H9 (cell line): Measurements from ENCODE around the gene RGL1. TPM values are rescaled to one million over a fixed set of nuclear protein-coding genes. Genes with fewer than 3 reads are reported as not detected.

Experiments
- DNase-seq: peaks from one replicate; pipeline ENCODE4 v3.0.0-alpha.2; 2017
- H2AFZ ChIP-seq: one replicate; pipeline ENCODE4 v1.6.1; 2013; ENCODE audit warnings: mild to moderate bottlenecking, low read length, control low read depth, moderate library complexity
- H2AK5ac ChIP-seq: 2 replicates; pipeline ENCODE4 v1.6.1; 2013; ENCODE audit warnings: low read length, control low read depth, mixed read lengths; ENCODE audit not compliant: insufficient read length
- H2BK120ac ChIP-seq: one replicate; pipeline ENCODE4 v1.6.1; 2013; ENCODE audit warnings: low read depth, mild to moderate bottlenecking, low read length, control low read depth, inconsistent platforms; ENCODE audit not compliant: poor library complexity, severe bottlenecking
- H2BK12ac ChIP-seq: 2 replicates; pipeline ENCODE4 v1.6.1; 2013; ENCODE audit warnings: low read length, control low read depth, mixed read lengths, low read depth; ENCODE audit not compliant: insufficient read length
- H2BK15ac ChIP-seq: 2 replicates; pipeline ENCODE4 v1.6.1; 2013; ENCODE audit warnings: low read depth, low read length, control low read depth
- H2BK20ac ChIP-seq: one replicate; pipeline ENCODE4 v1.6.1; 2013; ENCODE audit warnings: low read depth, mild to moderate bottlenecking, low read length, control low read depth, inconsistent platforms; ENCODE audit not compliant: poor library complexity, severe bottlenecking
- H2BK5ac ChIP-seq: 2 replicates; pipeline ENCODE4 v1.6.1; 2013; ENCODE audit warnings: low read length, control low read depth, mixed read lengths; ENCODE audit not compliant: insufficient read length
- H3K14ac ChIP-seq: 2 replicates; pipeline ENCODE4 v1.6.1; 2013; ENCODE audit warnings: low read length, control low read depth; ENCODE audit not compliant: insufficient read depth
- H3K18ac ChIP-seq: 2 replicates; pipeline ENCODE4 v1.6.1; 2013; ENCODE audit warnings: low read depth, mild to moderate bottlenecking, mixed read lengths, low read length, control low read depth; ENCODE audit not compliant: insufficient read length
- H3K23ac ChIP-seq: 2 replicates; pipeline ENCODE4 v1.6.1; 2013; ENCODE audit warnings: low read length, control low read depth, mixed read lengths, low read depth; ENCODE audit not compliant: insufficient read length
- H3K23me2 ChIP-seq: 2 replicates; pipeline ENCODE4 v1.6.1; 2013; ENCODE audit warnings: low read depth, mild to moderate bottlenecking, mixed read lengths, low read length, control low read depth; ENCODE audit not compliant: insufficient read length, poor library complexity, severe bottlenecking
- H3K27ac ChIP-seq: 2 replicates; pipeline ENCODE4 v1.5.1; 2013; ENCODE audit warnings: low read length, control low read depth, mixed read lengths, low read depth; ENCODE audit not compliant: insufficient read length
- H3K27me3 ChIP-seq: 2 replicates; pipeline ENCODE4 v1.6.1; 2013; ENCODE audit warnings: low read length, control low read depth, inconsistent platforms; ENCODE audit not compliant: insufficient read depth
- H3K4ac ChIP-seq: 2 replicates; pipeline ENCODE4 v1.6.1; 2013; ENCODE audit warnings: low read depth, mild to moderate bottlenecking, control low read depth, inconsistent platforms, low read length, moderate library complexity
- H3K4me1 ChIP-seq: 2 replicates; pipeline ENCODE4 v1.6.1; 2013; ENCODE audit warnings: low read length, control low read depth, inconsistent platforms; ENCODE audit not compliant: insufficient read depth
- H3K4me2 ChIP-seq: 2 replicates; pipeline ENCODE4 v1.6.1; 2013; ENCODE audit warnings: low read length, control low read depth, mixed read lengths; ENCODE audit not compliant: insufficient read length, insufficient read depth
- H3K56ac ChIP-seq: 2 replicates; pipeline ENCODE4 v1.6.1; 2013; ENCODE audit warnings: low read depth, mild to moderate bottlenecking, mixed read lengths, low read length, control low read depth; ENCODE audit not compliant: insufficient read length
- H3K79me1 ChIP-seq: 2 replicates; pipeline ENCODE4 v1.6.1; 2013; ENCODE audit warnings: low read depth, mild to moderate bottlenecking, moderate library complexity, low read length, control low read depth, inconsistent platforms; ENCODE audit not compliant: insufficient read depth, poor library complexity, severe bottlenecking
- H3K79me2 ChIP-seq: 2 replicates; pipeline ENCODE4 v1.6.1; 2013; ENCODE audit warnings: low read length, control low read depth, inconsistent platforms; ENCODE audit not compliant: insufficient read depth
- H3K9ac ChIP-seq: 2 replicates; pipeline ENCODE4 v1.6.1; 2013; ENCODE audit warnings: low read length, control low read depth, mixed read lengths; ENCODE audit not compliant: insufficient read length; ENCODE audit errors: extremely low read depth
- H3K9me3 ChIP-seq: one replicate; pipeline ENCODE4 v1.6.1; 2013; ENCODE audit warnings: low read depth, low read length, inconsistent platforms; ENCODE audit not compliant: control insufficient read depth
- H3T11ph ChIP-seq: one replicate; pipeline ENCODE4 v1.6.1; 2013; ENCODE audit warnings: mild to moderate bottlenecking, low read length, control low read depth, inconsistent platforms
- H4K20me1 ChIP-seq: one replicate; pipeline ENCODE4 v1.6.1; 2013; ENCODE audit not compliant: control insufficient read depth, insufficient read length, insufficient read depth
- H4K5ac ChIP-seq: 2 replicates; pipeline ENCODE4 v1.6.1; 2013; ENCODE audit warnings: low read depth, mild to moderate bottlenecking, mixed read lengths, low read length, control low read depth; ENCODE audit not compliant: insufficient read length
- H4K8ac ChIP-seq: replicated peaks from 2 replicates; pipeline ENCODE4 v1.6.1; 2013; ENCODE audit warnings: low read length, control low read depth, mixed read lengths, low read depth; ENCODE audit not compliant: insufficient read length
- H4K91ac ChIP-seq: 2 replicates; pipeline ENCODE4 v1.6.1; 2013; ENCODE audit warnings: low read depth, mild to moderate bottlenecking, moderate library complexity, mixed read lengths, low read length, control low read depth; ENCODE audit not compliant: insufficient read length
- H3K27ac Mint-ChIP-seq, 3 experiments: 2 replicates in 2 of 3; 3 replicates in 1 of 3; pipeline ENCODE4 v1.8.0; 2020 to 2021; ENCODE audit warnings: mixed read lengths in 3 of 3, mild to moderate bottlenecking in 1 of 3, moderate library complexity in 1 of 3
- H3K27me3 Mint-ChIP-seq: 2 replicates; pipeline ENCODE4 v1.8.0; 2021; ENCODE audit warnings: low read depth, mild to moderate bottlenecking, moderate library complexity, mixed read lengths
- H3K36me3 Mint-ChIP-seq, 3 experiments: 2 replicates in 2 of 3; 3 replicates in 1 of 3; pipeline ENCODE4 v1.8.0; 2020 to 2021; ENCODE audit warnings: low read depth in 3 of 3, mixed read lengths in 3 of 3; ENCODE audit not compliant: insufficient read depth in 1 of 3
- H3K4me1 Mint-ChIP-seq, 2 experiments: 2 replicates each; pipeline ENCODE4 v1.8.0; 2020; ENCODE audit warnings: mixed read lengths in 2 of 2
- H3K4me3 Mint-ChIP-seq, 2 experiments: 2 replicates in 1 of 2; 3 replicates in 1 of 2; pipeline ENCODE4 v1.8.0; 2020 to 2021; ENCODE audit warnings: mild to moderate bottlenecking in 2 of 2, mixed read lengths in 2 of 2, moderate library complexity in 1 of 2
- H3K9me3 Mint-ChIP-seq, 2 experiments: 2 replicates in 1 of 2; 3 replicates in 1 of 2; pipeline ENCODE4 v1.8.0; 2020; ENCODE audit warnings: mild to moderate bottlenecking in 2 of 2, mixed read lengths in 2 of 2, moderate library complexity in 1 of 2
- WGBS: extraction: QIAGEN DNeasy Blood & Tissue Kit; methylation state at CpG from one replicate; pipeline ENCODE4 v1.1.7; 2013; ENCODE audit warnings: missing lambda C conversion rate, low lambda C conversion rate, mixed read lengths; ENCODE audit not compliant: insufficient read length; ENCODE audit errors: extremely low coverage; 5-methylcytosine and 5-hydroxymethylcytosine counted together
- total RNA-seq: library from RNA; stranded (reverse); gene quantifications from 2 replicates; pipeline ENCODE4 v1.2.1, GENCODE V29; 2021
- TF ChIP-seq, protein P1 (sequence below): fragments of 200-600 bp; sonication (generic); conservative IDR thresholded peaks from 3 replicates; pipeline ENCODE4 v1.8.0; 2021; ENCODE audit warnings: antibody characterized with exemption, mild to moderate bottlenecking

Gene RGL1
- total RNA-seq, 1 experiment from 2014 or later, result 1.4 TPM

GRCh38 chr1:183864611-183865010 is 59.7 kb downstream of the RGL1 start:
- Histone ChIP-seq H2AK5ac (no peak overlapping the region), H3K14ac (no peak overlapping the region), H3K79me2 (no peaks in the 10 kb centered on the region), H3K9me3 (no peaks in the 10 kb centered on the region), H4K20me1 (no peaks in the 10 kb centered on the region), H2BK5ac (no peak overlapping the region), H2BK120ac (no peak overlapping the region), H3K4me2 (no peak overlapping the region), H3K23me2 (no peaks in the 10 kb centered on the region), H3K9ac (no peak overlapping the region), H3K27me3 (no peaks in the 10 kb centered on the region), H2BK20ac (no peak overlapping the region), H2BK12ac (no peak overlapping the region), H4K5ac (no peak overlapping the region), H3K18ac (no peak overlapping the region), H2AFZ (no peak overlapping the region), H3K4ac (no peak overlapping the region), H2BK15ac (no peak overlapping the region), H3K4me1 (no peaks in the 10 kb centered on the region), H3K56ac (no peak overlapping the region), H3K23ac (no peak overlapping the region), H4K91ac (no peak overlapping the region), H3T11ph (no peak overlapping the region), H3K79me1 (no peaks in the 10 kb centered on the region), H4K8ac (no peak overlapping the region), H3K27ac (no peak overlapping the region)
- WGBS, result no CpG with 5 or more reads among the region's 3 CpGs
- Mint-ChIP-seq H3K4me3 (no peak overlapping the region), H3K9me3 (no peaks in the 10 kb centered on the region), H3K27me3 (no peaks in the 10 kb centered on the region), H3K36me3 (no peaks in the 10 kb centered on the region), H3K4me1 (peaks cover 4 to 6% of the 10 kb centered on the region in 2 experiments), H3K27ac (no peak overlapping the region)
- DNase-seq, result no peak
- TF ChIP-seq, protein P1, sequence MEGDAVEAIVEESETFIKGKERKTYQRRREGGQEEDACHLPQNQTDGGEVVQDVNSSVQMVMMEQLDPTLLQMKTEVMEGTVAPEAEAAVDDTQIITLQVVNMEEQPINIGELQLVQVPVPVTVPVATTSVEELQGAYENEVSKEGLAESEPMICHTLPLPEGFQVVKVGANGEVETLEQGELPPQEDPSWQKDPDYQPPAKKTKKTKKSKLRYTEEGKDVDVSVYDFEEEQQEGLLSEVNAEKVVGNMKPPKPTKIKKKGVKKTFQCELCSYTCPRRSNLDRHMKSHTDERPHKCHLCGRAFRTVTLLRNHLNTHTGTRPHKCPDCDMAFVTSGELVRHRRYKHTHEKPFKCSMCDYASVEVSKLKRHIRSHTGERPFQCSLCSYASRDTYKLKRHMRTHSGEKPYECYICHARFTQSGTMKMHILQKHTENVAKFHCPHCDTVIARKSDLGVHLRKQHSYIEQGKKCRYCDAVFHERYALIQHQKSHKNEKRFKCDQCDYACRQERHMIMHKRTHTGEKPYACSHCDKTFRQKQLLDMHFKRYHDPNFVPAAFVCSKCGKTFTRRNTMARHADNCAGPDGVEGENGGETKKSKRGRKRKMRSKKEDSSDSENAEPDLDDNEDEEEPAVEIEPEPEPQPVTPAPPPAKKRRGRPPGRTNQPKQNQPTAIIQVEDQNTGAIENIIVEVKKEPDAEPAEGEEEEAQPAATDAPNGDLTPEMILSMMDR, result no peak
